Testis (tissue), 2 donors: ENCODE results near the gene C5orf58.

Source experiments
- POLR2A ChIP-seq: fragments of 450-650 bp; IDR thresholded peaks from one replicate; pipeline ENCODE4 v1.6.1; 2017; ENCODE audit warnings: antibody characterized with exemption, mild to moderate bottlenecking, moderate library complexity
- TF ChIP-seq, protein P1 (sequence below), 3 experiments: fragments of 450-650 bp in 2 of 3; fragments of 200-600 bp in 1 of 3; sonication (generic) in 1 of 3; IDR thresholded peaks; one replicate each; pipeline ENCODE4 v1.5.1; 2016 to 2019; ENCODE audit warnings: antibody characterized with exemption in 3 of 3, mild to moderate bottlenecking in 2 of 3, moderate library complexity in 1 of 3

DNA sequence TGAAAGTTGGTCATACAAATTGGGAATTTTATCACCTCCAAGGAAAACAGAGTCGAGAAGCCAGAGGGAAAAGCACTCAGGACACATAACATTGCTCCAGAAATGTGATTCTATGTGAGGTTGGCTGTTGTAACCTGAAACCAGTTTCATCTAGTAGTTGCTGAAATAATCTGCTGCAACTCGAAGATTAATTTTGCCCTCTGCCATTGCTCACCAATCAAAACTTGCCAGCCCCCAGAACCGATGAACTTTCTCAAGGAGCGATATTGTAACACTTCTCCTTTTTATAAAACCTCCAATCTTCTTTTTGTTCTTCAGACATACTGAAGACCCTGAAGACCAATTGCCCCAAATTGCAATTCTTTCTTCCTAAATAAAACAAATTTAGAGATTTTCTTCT, 31.1 kb downstream of the C5orf58 start:
- no peak for TF ChIP-seq POLR2A
- TF ChIP-seq, protein P1, sequence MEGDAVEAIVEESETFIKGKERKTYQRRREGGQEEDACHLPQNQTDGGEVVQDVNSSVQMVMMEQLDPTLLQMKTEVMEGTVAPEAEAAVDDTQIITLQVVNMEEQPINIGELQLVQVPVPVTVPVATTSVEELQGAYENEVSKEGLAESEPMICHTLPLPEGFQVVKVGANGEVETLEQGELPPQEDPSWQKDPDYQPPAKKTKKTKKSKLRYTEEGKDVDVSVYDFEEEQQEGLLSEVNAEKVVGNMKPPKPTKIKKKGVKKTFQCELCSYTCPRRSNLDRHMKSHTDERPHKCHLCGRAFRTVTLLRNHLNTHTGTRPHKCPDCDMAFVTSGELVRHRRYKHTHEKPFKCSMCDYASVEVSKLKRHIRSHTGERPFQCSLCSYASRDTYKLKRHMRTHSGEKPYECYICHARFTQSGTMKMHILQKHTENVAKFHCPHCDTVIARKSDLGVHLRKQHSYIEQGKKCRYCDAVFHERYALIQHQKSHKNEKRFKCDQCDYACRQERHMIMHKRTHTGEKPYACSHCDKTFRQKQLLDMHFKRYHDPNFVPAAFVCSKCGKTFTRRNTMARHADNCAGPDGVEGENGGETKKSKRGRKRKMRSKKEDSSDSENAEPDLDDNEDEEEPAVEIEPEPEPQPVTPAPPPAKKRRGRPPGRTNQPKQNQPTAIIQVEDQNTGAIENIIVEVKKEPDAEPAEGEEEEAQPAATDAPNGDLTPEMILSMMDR (IDR thresholded peaks at IDR 0.05), result no peak
